ENCODE results near the gene ST6GALNAC5. TPM values are rescaled to one million over a fixed set of nuclear protein-coding genes. Genes with fewer than 3 reads are reported as not detected.

The ST6GALNAC5 gene
- total and polyA plus RNA-seq, 2 experiments from 2014 or later: 4.1 to 19.2 TPM

- H3K4me3 ChIP-seq: no peak overlapping the region
- H3K9me2 ChIP-seq (ENCODE audit: insufficient read depth): no peaks in the 10 kb centered on the region
- H3K79me2 ChIP-seq (replicated peaks; ENCODE audit: insufficient read depth): no peaks in the 10 kb centered on the region
- no peak for TF ChIP-seq STAT1 (IDR thresholded peaks at IDR 0.05; ENCODE audit: unreplicated experiment)
- no peak for TF ChIP-seq NANOG (IDR thresholded peaks at IDR 0.05; ENCODE audit: borderline replicate concordance)
- TF ChIP-seq POLR2AphosphoS5 (IDR thresholded peaks at IDR 0.05; ENCODE audit: low read depth): no peak
- TF ChIP-seq ZNF331 (CRISPR knock-in tag; IDR thresholded peaks at IDR 0.05; ENCODE audit: low read depth): no peak
- no peak for TF ChIP-seq EZH2phosphoT487 (IDR thresholded peaks at IDR 0.05; ENCODE audit: unreplicated experiment)
- TF ChIP-seq CTCF (conservative IDR thresholded peaks at IDR 0.05; ENCODE audit: low read depth in 2 of 2): no peak
- no peaks in the 10 kb centered on the region for H4K20me1 ChIP-seq (replicated peaks; ENCODE audit: insufficient read depth)
- H2AFZ ChIP-seq: no peak overlapping the region
- no peaks in the 10 kb centered on the region for H3F3A ChIP-seq (replicated peaks; ENCODE audit: low read depth)
- H3K4me2 ChIP-seq: no peak overlapping the region
- no peaks in the 10 kb centered on the region for H3K27me3 ChIP-seq (ENCODE audit: insufficient read depth)
- H3K36me3 Mint-ChIP-seq (ENCODE audit: low read depth): no peaks in the 10 kb centered on the region
- no peaks in the 10 kb centered on the region for H3K9me3 Mint-ChIP-seq
- no peak overlapping the region for H3K4me3 Mint-ChIP-seq
- ATAC-seq: no peak
- DNase-seq (ENCODE audit: low spot score): no peak
- H3K36me3 ChIP-seq (ENCODE audit: insufficient read depth): no peaks in the 10 kb centered on the region
- H3K4me1 ChIP-seq (ENCODE audit: insufficient read depth): no peaks in the 10 kb centered on the region
- H3K27ac ChIP-seq (ENCODE audit: low read depth): no peak overlapping the region
- H3K4me1 Mint-ChIP-seq: peaks cover 11% of the 10 kb centered on the region; the same call in 2 of the 3 replicates
- H3K27me3 Mint-ChIP-seq (ENCODE audit: insufficient read depth, low read depth, poor library complexity): no peaks in the 10 kb centered on the region
- H3K27ac Mint-ChIP-seq: no peak overlapping the region
Observed at GRCh38 chr1:76949503-76949902, 82.2 kb downstream of the ST6GALNAC5 start.

- DNase-seq (ENCODE audit: low spot score) (no peak), ATAC-seq (no peak)
- H3K27me3 ChIP-seq (ENCODE audit: insufficient read depth): no peaks in the 10 kb centered on the region
- no peak overlapping the region for H3K4me3 ChIP-seq
- H3K36me3 ChIP-seq (ENCODE audit: insufficient read depth): no peaks in the 10 kb centered on the region
- Mint-ChIP-seq H3K27ac (no peak overlapping the region), H3K36me3 (ENCODE audit: low read depth) (no peaks in the 10 kb centered on the region), H3K4me1 (peaks cover 8% of the 10 kb centered on the region; the same call in 2 of the 3 replicates), H3K27me3 (ENCODE audit: insufficient read depth, low read depth, poor library complexity) (no peaks in the 10 kb centered on the region), H3K9me3 (no peaks in the 10 kb centered on the region), H3K4me3 (no peak overlapping the region)
- no peak overlapping the region for H2AFZ ChIP-seq
- no peaks in the 10 kb centered on the region for H3K9me2 ChIP-seq (ENCODE audit: insufficient read depth)
- H3K4me2 ChIP-seq: no peak overlapping the region
- TF ChIP-seq ETS1 (IDR thresholded peaks at IDR 0.05) (no peak), ZNF462 (CRISPR knock-in tag; IDR thresholded peaks at IDR 0.05) (no peak), NANOG (IDR thresholded peaks at IDR 0.05; ENCODE audit: borderline replicate concordance) (no peak), EZH2 (IDR thresholded peaks at IDR 0.05; ENCODE audit: low read depth, unreplicated experiment) (no peak), ZNF114 (CRISPR knock-in tag; IDR thresholded peaks at IDR 0.05) (no peak), CREB1 (CRISPR knock-in tag; IDR thresholded peaks at IDR 0.05; ENCODE audit: low read depth) (no peak), ZNF331 (CRISPR knock-in tag; IDR thresholded peaks at IDR 0.05; ENCODE audit: low read depth) (no peak), JUNB (IDR thresholded peaks at IDR 0.05; ENCODE audit: unreplicated experiment) (no peak), POLR2AphosphoS5 (IDR thresholded peaks at IDR 0.05; ENCODE audit: low read depth) (no peak), STAT1 (IDR thresholded peaks at IDR 0.05; ENCODE audit: unreplicated experiment) (no peak)
- H3F3A ChIP-seq (replicated peaks; ENCODE audit: low read depth): no peaks in the 10 kb centered on the region
- H3K79me2 ChIP-seq (replicated peaks; ENCODE audit: insufficient read depth): no peaks in the 10 kb centered on the region
- no peak overlapping the region for H3K27ac ChIP-seq (ENCODE audit: low read depth)
- H3K4me1 ChIP-seq (ENCODE audit: insufficient read depth): no peaks in the 10 kb centered on the region
- H4K20me1 ChIP-seq (replicated peaks; ENCODE audit: insufficient read depth): no peaks in the 10 kb centered on the region
Observed at GRCh38 chr1:76950306-76950705, 83.0 kb downstream of the ST6GALNAC5 start.
